Measurements from ENCODE around the gene COMT.
A peak's percentile ranks its signal among the peaks of the same experiment; 100 is the strongest.

Gene COMT

GRCh38 chr22:19965771-19966709 is 24.5 kb downstream of the COMT start:
- Histone ChIP-seq H3K36me3 (ENCODE audit: control insufficient read depth in 2 of 2, insufficient read depth in 2 of 2, low read length in 2 of 2) (peaks cover 13 to 31% of the 10 kb centered on the region in 2 donors), H3K4me1 (ENCODE audit: control insufficient read depth, insufficient read depth, low read length) (peaks cover 30% of the 10 kb centered on the region), H3K4me3 (ENCODE audit: low read length in 2 of 2) (no peak overlapping the region), H3K27ac (ENCODE audit: low read length) (no peak overlapping the region), H3K27me3 (ENCODE audit: control insufficient read depth in 1 of 2, insufficient read depth in 2 of 2, low read length in 2 of 2) (no peaks in the 10 kb centered on the region), H3K9me3 (ENCODE audit: control insufficient read depth in 2 of 2, low read length in 2 of 2) (no peaks in the 10 kb centered on the region), H3K9ac (ENCODE audit: low read length in 2 of 2) (no peak overlapping the region)

- Histone ChIP-seq H3K4me3 (ENCODE audit: low read length in 2 of 2) (no peak overlapping the region), H3K36me3 (ENCODE audit: control insufficient read depth in 2 of 2, insufficient read depth in 2 of 2, low read length in 2 of 2) (peaks cover 13 to 37% of the 10 kb centered on the region in 2 donors), H3K9me3 (ENCODE audit: control insufficient read depth in 2 of 2, low read length in 2 of 2) (no peaks in the 10 kb centered on the region), H3K27me3 (ENCODE audit: control insufficient read depth in 1 of 2, insufficient read depth in 2 of 2, low read length in 2 of 2) (no peaks in the 10 kb centered on the region), H3K27ac (ENCODE audit: low read length) (no peak overlapping the region), H3K4me1 (ENCODE audit: control insufficient read depth, insufficient read depth, low read length) (peaks cover 27% of the 10 kb centered on the region), H3K9ac (ENCODE audit: low read length in 2 of 2) (no peak overlapping the region)
Observed at GRCh38 chr22:19966908-19967750, 25.6 kb downstream of the COMT start.

- no peaks in the 10 kb centered on the region for H3K9me3 ChIP-seq (ENCODE audit: control insufficient read depth in 2 of 2, low read length in 2 of 2)
- peaks cover 18% of the 10 kb centered on the region for H3K4me1 ChIP-seq (ENCODE audit: control insufficient read depth, insufficient read depth, low read length)
- H3K4me3 ChIP-seq (ENCODE audit: low read length in 2 of 2) = no peak overlapping the region
- H3K36me3 ChIP-seq (ENCODE audit: control insufficient read depth in 2 of 2, insufficient read depth in 2 of 2, low read length in 2 of 2) = peaks cover 17 to 42% of the 10 kb centered on the region in 2 donors
- no peak overlapping the region for H3K9ac ChIP-seq (ENCODE audit: low read length in 2 of 2)
- H3K27ac ChIP-seq (ENCODE audit: low read length) = no peak overlapping the region
- no peaks in the 10 kb centered on the region for H3K27me3 ChIP-seq (ENCODE audit: control insufficient read depth in 1 of 2, insufficient read depth in 2 of 2, low read length in 2 of 2)
Observed at GRCh38 chr22:19967850-19968449, 26.4 kb downstream of the COMT start.

- H3K4me1 ChIP-seq (ENCODE audit: control insufficient read depth, insufficient read depth, low read length) = peaks cover 16% of the 10 kb centered on the region
- peaks cover 22 to 41% of the 10 kb centered on the region in 2 donors for H3K36me3 ChIP-seq (ENCODE audit: control insufficient read depth in 2 of 2, insufficient read depth in 2 of 2, low read length in 2 of 2)
- no peak overlapping the region for H3K9ac ChIP-seq (ENCODE audit: low read length in 2 of 2)
Observed at GRCh38 chr22:19968450-19968891, 26.9 kb downstream of the COMT start.

GRCh38 chr22:19969141-19969928 is 27.8 kb downstream of the COMT start:
- no peaks in the 10 kb centered on the region for H3K9me3 ChIP-seq (ENCODE audit: control insufficient read depth in 2 of 2, low read length in 2 of 2)
- no peak overlapping the region for H3K9ac ChIP-seq (ENCODE audit: low read length in 2 of 2)
- H3K36me3 ChIP-seq (ENCODE audit: control insufficient read depth in 2 of 2, insufficient read depth in 2 of 2, low read length in 2 of 2) = peaks cover 22 to 36% of the 10 kb centered on the region in 2 donors
- H3K27ac ChIP-seq (ENCODE audit: low read length) = no peak overlapping the region
- H3K4me1 ChIP-seq (ENCODE audit: control insufficient read depth, insufficient read depth, low read length) = peaks cover 13% of the 10 kb centered on the region
- no peaks in the 10 kb centered on the region for H3K27me3 ChIP-seq (ENCODE audit: control insufficient read depth in 1 of 2, insufficient read depth in 2 of 2, low read length in 2 of 2)
- no peak overlapping the region for H3K4me3 ChIP-seq (ENCODE audit: low read length in 2 of 2)

More at GRCh38 chr22:19968450-19968891, 26.9 kb downstream of the COMT start:
- Histone ChIP-seq H3K27ac (ENCODE audit: low read length) (no peak overlapping the region), H3K4me3 (ENCODE audit: low read length in 2 of 2) (no peak overlapping the region), H3K27me3 (ENCODE audit: control insufficient read depth in 1 of 2, insufficient read depth in 2 of 2, low read length in 2 of 2) (no peaks in the 10 kb centered on the region), H3K9me3 (ENCODE audit: control insufficient read depth in 2 of 2, low read length in 2 of 2) (no peaks in the 10 kb centered on the region)

GRCh38 chr22:19970031-19970478 is 28.5 kb downstream of the COMT start:
- no peaks in the 10 kb centered on the region for H3K27me3 ChIP-seq (ENCODE audit: control insufficient read depth in 1 of 2, insufficient read depth in 2 of 2, low read length in 2 of 2)
- no peaks in the 10 kb centered on the region for H3K9me3 ChIP-seq (ENCODE audit: control insufficient read depth in 2 of 2, low read length in 2 of 2)
- peaks cover 17% of the 10 kb centered on the region for H3K4me1 ChIP-seq (ENCODE audit: control insufficient read depth, insufficient read depth, low read length)
- H3K27ac ChIP-seq (ENCODE audit: low read length) = no peak overlapping the region
- peaks cover 22 to 30% of the 10 kb centered on the region in 2 donors for H3K36me3 ChIP-seq (ENCODE audit: control insufficient read depth in 2 of 2, insufficient read depth in 2 of 2, low read length in 2 of 2)
- H3K4me3 ChIP-seq (ENCODE audit: low read length in 2 of 2) = no peak overlapping the region
- no peak overlapping the region for H3K9ac ChIP-seq (ENCODE audit: low read length in 2 of 2)

- Histone ChIP-seq H3K36me3 (ENCODE audit: control insufficient read depth in 2 of 2, insufficient read depth in 2 of 2, low read length in 2 of 2) (peaks cover 22 to 30% of the 10 kb centered on the region in 2 donors), H3K4me3 (ENCODE audit: low read length in 2 of 2) (no peak overlapping the region), H3K27ac (ENCODE audit: low read length) (peak overlapping the region; percentile 41), H3K27me3 (ENCODE audit: control insufficient read depth in 1 of 2, insufficient read depth in 2 of 2, low read length in 2 of 2) (no peaks in the 10 kb centered on the region), H3K9ac (ENCODE audit: low read length in 2 of 2) (peak overlapping the region in 1 of 2 donors; percentile 51), H3K9me3 (ENCODE audit: control insufficient read depth in 2 of 2, low read length in 2 of 2) (no peaks in the 10 kb centered on the region), H3K4me1 (ENCODE audit: control insufficient read depth, insufficient read depth, low read length) (peaks cover 17% of the 10 kb centered on the region)
Observed at GRCh38 chr22:19970479-19971275, 29.1 kb downstream of the COMT start.

GRCh38 chr22:19971276-19972124 is 29.9 kb downstream of the COMT start:
- H3K27ac ChIP-seq (ENCODE audit: low read length) = peak overlapping the region; percentile 41

GRCh38 chr22:19972251-19972650 is 30.7 kb downstream of the COMT start:
- Histone ChIP-seq H3K27me3 (ENCODE audit: control insufficient read depth in 1 of 2, insufficient read depth in 2 of 2, low read length in 2 of 2) (no peaks in the 10 kb centered on the region), H3K9ac (ENCODE audit: low read length in 2 of 2) (no peak overlapping the region), H3K4me1 (ENCODE audit: control insufficient read depth, insufficient read depth, low read length) (peaks cover 19% of the 10 kb centered on the region), H3K9me3 (ENCODE audit: control insufficient read depth in 2 of 2, low read length in 2 of 2) (no peaks in the 10 kb centered on the region), H3K4me3 (ENCODE audit: low read length in 2 of 2) (no peak overlapping the region), H3K27ac (ENCODE audit: low read length) (no peak overlapping the region), H3K36me3 (ENCODE audit: control insufficient read depth in 2 of 2, insufficient read depth in 2 of 2, low read length in 2 of 2) (peaks cover 22 to 24% of the 10 kb centered on the region in 2 donors)

More at GRCh38 chr22:19971276-19972124, 29.9 kb downstream of the COMT start:
- Histone ChIP-seq H3K27me3 (ENCODE audit: control insufficient read depth in 1 of 2, insufficient read depth in 2 of 2, low read length in 2 of 2) (no peaks in the 10 kb centered on the region), H3K9me3 (ENCODE audit: control insufficient read depth in 2 of 2, low read length in 2 of 2) (no peaks in the 10 kb centered on the region), H3K9ac (ENCODE audit: low read length in 2 of 2) (no peak overlapping the region), H3K4me3 (ENCODE audit: low read length in 2 of 2) (no peak overlapping the region), H3K36me3 (ENCODE audit: control insufficient read depth in 2 of 2, insufficient read depth in 2 of 2, low read length in 2 of 2) (peaks cover 22 to 30% of the 10 kb centered on the region in 2 donors), H3K4me1 (ENCODE audit: control insufficient read depth, insufficient read depth, low read length) (peaks cover 19% of the 10 kb centered on the region)

All from stomach smooth muscle (tissue), 2 donors.